ENCODE results near the gene JARID2.

The JARID2 gene

GRCh38 chr6:15382712-15383111 is 136.8 kb downstream of the JARID2 start:
- DNase-seq: no peak

GRCh38 chr6:15384901-15385300 is 139.0 kb downstream of the JARID2 start:
- DNase-seq: no peak

- no peak for DNase-seq
Measured at GRCh38 chr6:15385521-15385920, 139.7 kb downstream of the JARID2 start.

GRCh38 chr6:15386110-15386755 is 140.4 kb downstream of the JARID2 start:
- no peak for DNase-seq

GRCh38 chr6:15386756-15387112 is 140.9 kb downstream of the JARID2 start:
- DNase-seq: no peak

- no peak for DNase-seq
Measured at GRCh38 chr6:15387118-15387517, 141.2 kb downstream of the JARID2 start.

GRCh38 chr6:15389084-15389764 is 143.4 kb downstream of the JARID2 start:
- no peak for DNase-seq

GRCh38 chr6:15389765-15390723 is 144.2 kb downstream of the JARID2 start:
- DNase-seq: peak; percentile 50

GRCh38 chr6:15391500-15391899 is 145.6 kb downstream of the JARID2 start:
- no peak for DNase-seq

- no peak for DNase-seq
Measured at GRCh38 chr6:15392182-15392581, 146.3 kb downstream of the JARID2 start.

GRCh38 chr6:15393605-15394004 is 147.7 kb downstream of the JARID2 start:
- no peak for DNase-seq

GRCh38 chr6:15395087-15395486 is 149.2 kb downstream of the JARID2 start:
- no peak for DNase-seq

GRCh38 chr6:15396808-15397207 is 150.9 kb downstream of the JARID2 start:
- DNase-seq: no peak

GRCh38 chr6:15398633-15399275 is 152.9 kb downstream of the JARID2 start:
- DNase-seq: no peak

- DNase-seq: no peak
Measured at GRCh38 chr6:15399641-15400470, 154.0 kb downstream of the JARID2 start.

GRCh38 chr6:15400572-15401004 is 154.7 kb downstream of the JARID2 start:
- no peak for DNase-seq

GRCh38 chr6:15401120-15401519 is 155.3 kb downstream of the JARID2 start:
- no peak for DNase-seq

- DNase-seq: no peak
Measured at GRCh38 chr6:15401769-15402250, 155.9 kb downstream of the JARID2 start.

- DNase-seq: no peak
Measured at GRCh38 chr6:15402406-15403045, 156.7 kb downstream of the JARID2 start.

- DNase-seq: no peak
Measured at GRCh38 chr6:15403094-15403755, 157.4 kb downstream of the JARID2 start.

- DNase-seq: no peak
Measured at GRCh38 chr6:15404685-15404980, 158.8 kb downstream of the JARID2 start.

Measured in RPMI8226 (cell line).